HepG2 (cell line): ENCODE measurements around the gene SLC22A15. TPM values are rescaled to one million over a fixed set of nuclear protein-coding genes. Genes with fewer than 3 reads are reported as not detected.

Experiments used
- ATF1 ChIP-seq: IDR thresholded peaks from 2 replicates; pipeline ENCODE4 v1.6.1; 2016; ENCODE audit warnings: mild to moderate bottlenecking, control low read depth
- CEBPB ChIP-seq: IDR thresholded peaks from 2 replicates; pipeline ENCODE4 v1.6.1; 2011; ENCODE audit warnings: low read depth, low read length, improper control_type of control experiment, borderline replicate concordance
- ELF3 ChIP-seq: IDR thresholded peaks from 2 replicates; pipeline ENCODE4 v1.6.1; 2016; ENCODE audit warnings: missing genetic modification reagents, missing compliant biosample characterization
- ELF4 ChIP-seq: sonication (generic); formaldehyde crosslinking; IDR thresholded peaks from 2 replicates; pipeline ENCODE4 v1.5.0; 2020; ENCODE audit warnings: missing genetic modification reagents, mild to moderate bottlenecking, moderate library complexity, borderline replicate concordance
- EP300 ChIP-seq, 3 experiments: sonication (generic) in 1 of 3; formaldehyde crosslinking in 1 of 3; IDR thresholded peaks; 2 replicates each; pipeline versions ENCODE4 v1.5.1 to v1.6.1; 2011 to 2020; ENCODE audit warnings: low read depth in 2 of 3, low read length in 2 of 3, borderline replicate concordance in 1 of 3, improper control_type of control experiment in 1 of 3, mild to moderate bottlenecking in 1 of 3, missing genetic modification reagents in 1 of 3, moderate library complexity in 1 of 3
- GABPA ChIP-seq, 2 experiments: IDR thresholded peaks; 2 replicates each; pipeline ENCODE4 v1.6.1; 2011 to 2016; ENCODE audit warnings: low read depth in 2 of 2, low read length in 1 of 2, missing biosample characterization in 1 of 2, missing genetic modification characterization in 1 of 2
- GATAD2A ChIP-seq: IDR thresholded peaks from 2 replicates; pipeline ENCODE4 v1.6.1; 2016
- MED1 ChIP-seq: sonication (generic); formaldehyde crosslinking; IDR thresholded peaks from 2 replicates; pipeline ENCODE4 v1.4.0; 2020; ENCODE audit warnings: missing genetic modification reagents
- NR2F6 ChIP-seq, 2 experiments: IDR thresholded peaks; 2 replicates each; pipeline ENCODE4 v1.6.1; 2016; ENCODE audit warnings: antibody characterized with exemption in 1 of 2, mild to moderate bottlenecking in 1 of 2
- SRY ChIP-seq: sonication (generic); formaldehyde crosslinking; IDR thresholded peaks from 2 replicates; pipeline ENCODE4 v1.8.0; 2022; ENCODE audit warnings: mild to moderate bottlenecking, missing genetic modification reagents
- ZNF747 ChIP-seq: sonication (generic); formaldehyde crosslinking; IDR thresholded peaks from 2 replicates; pipeline ENCODE4 v1.8.1; 2023; ENCODE audit warnings: missing genetic modification reagents, mild to moderate bottlenecking, borderline replicate concordance
- polyA plus RNA-seq, 8 experiments: library from polyadenylated mRNA; depleted of rRNA in 3 of 8; stranded (reverse) in 7 of 8; unstranded in 1 of 8; fragments of >200 nt; fragmentation: Illumina TruSeq in 4 of 8; extraction: Trizol in 4 of 8; gene quantifications; 2 replicates each; pipeline versions ENCODE4 v1.2.1 to v1.2.3, GENCODE V29; 2011 to 2016; ENCODE audit warnings: low read depth in 4 of 8, missing spikeins in 1 of 8, mixed read lengths in 1 of 8; ENCODE audit not compliant: insufficient read depth in 1 of 8
- total RNA-seq, 5 experiments: library from RNA; depleted of rRNA; stranded (reverse); fragments of >200 nt; fragmentation: Illumina TruSeq; extraction: Trizol; gene quantifications; 2 replicates each; pipeline ENCODE4 v1.2.3, GENCODE V29; 2016; ENCODE audit warnings: low read depth in 1 of 5
- TF ChIP-seq, protein P1 (sequence below): sonication (generic); formaldehyde crosslinking; conservative IDR thresholded peaks from 2 replicates; pipeline ENCODE4 v1.8.0; 2022; ENCODE audit warnings: missing genetic modification reagents
- TF ChIP-seq, protein P2 (sequence below): IDR thresholded peaks from 2 replicates; pipeline ENCODE4 v1.6.1; 2016
- TF ChIP-seq, protein P3 (sequence below): conservative IDR thresholded peaks from 2 replicates; pipeline ENCODE4 v1.6.1; 2018; ENCODE audit warnings: missing genetic modification reagents
- TF ChIP-seq, protein P4 (sequence below): sonication (generic); formaldehyde crosslinking; IDR thresholded peaks from 2 replicates; pipeline ENCODE4 v1.4.0; 2020; ENCODE audit warnings: missing genetic modification reagents
- TF ChIP-seq, protein P5 (sequence below), 2 experiments: fragments of 450-650 bp in 1 of 2; sonication (generic) in 1 of 2; formaldehyde crosslinking; IDR thresholded peaks; 2 replicates each; pipeline versions ENCODE4 v1.5.0 to v1.8.0; 2020 to 2022; ENCODE audit warnings: mild to moderate bottlenecking in 1 of 2, missing genetic modification reagents in 1 of 2
- TF ChIP-seq, protein P6 (sequence below): sonication (generic); formaldehyde crosslinking; IDR thresholded peaks from 2 replicates; pipeline ENCODE4 v1.4.0; 2020; ENCODE audit warnings: missing genetic modification reagents

Gene SLC22A15
- total and polyA plus RNA-seq, 2 of the 13 experiments (the other 11 are each of a cell fraction or from before 2014, with no cell fraction given) = 0.24 to 1.7 TPM

DNA sequence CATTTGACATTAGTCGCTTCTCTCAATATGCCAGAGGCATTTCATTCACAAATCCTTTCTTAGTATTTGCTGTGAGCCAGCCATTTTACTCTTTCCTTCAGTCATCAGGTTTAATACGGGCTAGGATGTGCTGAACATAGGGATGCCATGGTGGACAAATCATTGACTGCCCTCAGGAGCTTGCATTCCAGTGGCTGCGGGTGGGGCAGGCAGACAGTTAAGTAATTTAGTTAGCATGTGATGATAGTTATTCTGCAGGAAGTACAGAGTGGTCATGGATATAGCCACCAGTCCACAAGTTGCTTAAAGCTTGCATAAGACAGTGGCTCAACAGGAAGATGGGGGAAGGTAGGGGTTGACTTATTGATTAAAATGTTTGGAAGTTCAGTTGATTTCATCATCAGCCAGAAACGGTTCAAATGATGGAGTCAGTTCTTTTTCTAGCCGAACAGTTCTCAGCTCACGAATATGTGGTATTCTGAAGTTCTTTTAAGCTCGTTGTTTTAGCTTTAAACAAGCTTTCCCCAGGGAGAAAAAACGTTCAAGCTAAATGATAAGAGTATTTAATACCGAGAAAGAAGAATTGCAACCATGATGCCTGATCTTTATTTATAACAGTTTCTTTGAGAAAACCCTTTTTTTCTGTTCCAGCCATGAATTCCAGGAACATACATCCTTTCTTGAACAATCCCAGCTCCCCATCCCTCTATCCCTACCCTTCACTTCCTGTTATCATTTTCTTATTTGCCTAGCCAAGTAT is 1.4 kb downstream of the SLC22A15 start (continued):
- TF ChIP-seq, protein P1, sequence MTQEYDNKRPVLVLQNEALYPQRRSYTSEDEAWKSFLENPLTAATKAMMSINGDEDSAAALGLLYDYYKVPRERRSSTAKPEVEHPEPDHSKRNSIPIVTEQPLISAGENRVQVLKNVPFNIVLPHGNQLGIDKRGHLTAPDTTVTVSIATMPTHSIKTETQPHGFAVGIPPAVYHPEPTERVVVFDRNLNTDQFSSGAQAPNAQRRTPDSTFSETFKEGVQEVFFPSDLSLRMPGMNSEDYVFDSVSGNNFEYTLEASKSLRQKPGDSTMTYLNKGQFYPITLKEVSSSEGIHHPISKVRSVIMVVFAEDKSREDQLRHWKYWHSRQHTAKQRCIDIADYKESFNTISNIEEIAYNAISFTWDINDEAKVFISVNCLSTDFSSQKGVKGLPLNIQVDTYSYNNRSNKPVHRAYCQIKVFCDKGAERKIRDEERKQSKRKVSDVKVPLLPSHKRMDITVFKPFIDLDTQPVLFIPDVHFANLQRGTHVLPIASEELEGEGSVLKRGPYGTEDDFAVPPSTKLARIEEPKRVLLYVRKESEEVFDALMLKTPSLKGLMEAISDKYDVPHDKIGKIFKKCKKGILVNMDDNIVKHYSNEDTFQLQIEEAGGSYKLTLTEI (CRISPR knock-in tag) = no peak
- TF ChIP-seq, protein P2, sequence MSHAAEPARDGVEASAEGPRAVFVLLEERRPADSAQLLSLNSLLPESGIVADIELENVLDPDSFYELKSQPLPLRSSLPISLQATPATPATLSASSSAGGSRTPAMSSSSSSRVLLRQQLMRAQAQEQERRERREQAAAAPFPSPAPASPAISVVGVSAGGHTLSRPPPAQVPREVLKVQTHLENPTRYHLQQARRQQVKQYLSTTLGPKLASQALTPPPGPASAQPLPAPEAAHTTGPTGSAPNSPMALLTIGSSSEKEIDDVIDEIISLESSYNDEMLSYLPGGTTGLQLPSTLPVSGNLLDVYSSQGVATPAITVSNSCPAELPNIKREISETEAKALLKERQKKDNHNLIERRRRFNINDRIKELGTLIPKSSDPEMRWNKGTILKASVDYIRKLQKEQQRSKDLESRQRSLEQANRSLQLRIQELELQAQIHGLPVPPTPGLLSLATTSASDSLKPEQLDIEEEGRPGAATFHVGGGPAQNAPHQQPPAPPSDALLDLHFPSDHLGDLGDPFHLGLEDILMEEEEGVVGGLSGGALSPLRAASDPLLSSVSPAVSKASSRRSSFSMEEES (CRISPR knock-in tag) = peak; percentile 44; the same call in 1 of the 2 replicates
- TF ChIP-seq ELF3 (CRISPR knock-in tag) = peak; percentile 54; the same call in 1 of the 2 replicates
- no peak for TF ChIP-seq ZNF747
- TF ChIP-seq GABPA (IDR thresholded peaks at IDR 0.05; ENCODE audit: low read depth, low read length) = no peak
- 0 out of 2 replicates have a peak, but pooled peaks have one; percentile 9 for TF ChIP-seq GABPA (CRISPR knock-in tag; IDR thresholded peaks at IDR 0.05; ENCODE audit: low read depth)
- peak; percentile 45; the same call in 1 of the 2 replicates for TF ChIP-seq MED1 (CRISPR knock-in tag)
- no peak for TF ChIP-seq ELF4 (CRISPR knock-in tag)
- TF ChIP-seq, protein P3, sequence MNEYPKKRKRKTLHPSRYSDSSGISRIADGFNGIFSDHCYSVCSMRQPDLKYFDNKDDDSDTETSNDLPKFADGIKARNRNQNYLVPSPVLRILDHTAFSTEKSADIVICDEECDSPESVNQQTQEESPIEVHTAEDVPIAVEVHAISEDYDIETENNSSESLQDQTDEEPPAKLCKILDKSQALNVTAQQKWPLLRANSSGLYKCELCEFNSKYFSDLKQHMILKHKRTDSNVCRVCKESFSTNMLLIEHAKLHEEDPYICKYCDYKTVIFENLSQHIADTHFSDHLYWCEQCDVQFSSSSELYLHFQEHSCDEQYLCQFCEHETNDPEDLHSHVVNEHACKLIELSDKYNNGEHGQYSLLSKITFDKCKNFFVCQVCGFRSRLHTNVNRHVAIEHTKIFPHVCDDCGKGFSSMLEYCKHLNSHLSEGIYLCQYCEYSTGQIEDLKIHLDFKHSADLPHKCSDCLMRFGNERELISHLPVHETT = no peak
- 0 out of 2 replicates have a peak, but pooled peaks have one; percentile 29 for TF ChIP-seq ATF1 (CRISPR knock-in tag)
- TF ChIP-seq, protein P4, sequence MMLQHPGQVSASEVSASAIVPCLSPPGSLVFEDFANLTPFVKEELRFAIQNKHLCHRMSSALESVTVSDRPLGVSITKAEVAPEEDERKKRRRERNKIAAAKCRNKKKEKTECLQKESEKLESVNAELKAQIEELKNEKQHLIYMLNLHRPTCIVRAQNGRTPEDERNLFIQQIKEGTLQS (CRISPR knock-in tag) = peak; percentile 40; the same call in 1 of the 2 replicates
- 0 out of 4 replicates have a peak, but pooled peaks of 1 of the 2 experiments have one; percentile 27 for TF ChIP-seq EP300 (IDR thresholded peaks at IDR 0.05; ENCODE audit: low read depth in 2 of 2, low read length in 2 of 2)
- no peak; the same call in 1 of the 2 replicates for TF ChIP-seq EP300 (CRISPR knock-in tag; IDR thresholded peaks at IDR 0.05; ENCODE audit: borderline replicate concordance)
- TF ChIP-seq SRY = no peak
- TF ChIP-seq, protein P5, sequence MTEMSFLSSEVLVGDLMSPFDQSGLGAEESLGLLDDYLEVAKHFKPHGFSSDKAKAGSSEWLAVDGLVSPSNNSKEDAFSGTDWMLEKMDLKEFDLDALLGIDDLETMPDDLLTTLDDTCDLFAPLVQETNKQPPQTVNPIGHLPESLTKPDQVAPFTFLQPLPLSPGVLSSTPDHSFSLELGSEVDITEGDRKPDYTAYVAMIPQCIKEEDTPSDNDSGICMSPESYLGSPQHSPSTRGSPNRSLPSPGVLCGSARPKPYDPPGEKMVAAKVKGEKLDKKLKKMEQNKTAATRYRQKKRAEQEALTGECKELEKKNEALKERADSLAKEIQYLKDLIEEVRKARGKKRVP (CRISPR knock-in tag; IDR thresholded peaks at IDR 0.05) = peak in 1 of 2 experiments; percentile 93; a peak in 2 of 4 replicates
- TF ChIP-seq GATAD2A = peak; percentile 44; the same call in 1 of the 2 replicates
- TF ChIP-seq, protein P6, sequence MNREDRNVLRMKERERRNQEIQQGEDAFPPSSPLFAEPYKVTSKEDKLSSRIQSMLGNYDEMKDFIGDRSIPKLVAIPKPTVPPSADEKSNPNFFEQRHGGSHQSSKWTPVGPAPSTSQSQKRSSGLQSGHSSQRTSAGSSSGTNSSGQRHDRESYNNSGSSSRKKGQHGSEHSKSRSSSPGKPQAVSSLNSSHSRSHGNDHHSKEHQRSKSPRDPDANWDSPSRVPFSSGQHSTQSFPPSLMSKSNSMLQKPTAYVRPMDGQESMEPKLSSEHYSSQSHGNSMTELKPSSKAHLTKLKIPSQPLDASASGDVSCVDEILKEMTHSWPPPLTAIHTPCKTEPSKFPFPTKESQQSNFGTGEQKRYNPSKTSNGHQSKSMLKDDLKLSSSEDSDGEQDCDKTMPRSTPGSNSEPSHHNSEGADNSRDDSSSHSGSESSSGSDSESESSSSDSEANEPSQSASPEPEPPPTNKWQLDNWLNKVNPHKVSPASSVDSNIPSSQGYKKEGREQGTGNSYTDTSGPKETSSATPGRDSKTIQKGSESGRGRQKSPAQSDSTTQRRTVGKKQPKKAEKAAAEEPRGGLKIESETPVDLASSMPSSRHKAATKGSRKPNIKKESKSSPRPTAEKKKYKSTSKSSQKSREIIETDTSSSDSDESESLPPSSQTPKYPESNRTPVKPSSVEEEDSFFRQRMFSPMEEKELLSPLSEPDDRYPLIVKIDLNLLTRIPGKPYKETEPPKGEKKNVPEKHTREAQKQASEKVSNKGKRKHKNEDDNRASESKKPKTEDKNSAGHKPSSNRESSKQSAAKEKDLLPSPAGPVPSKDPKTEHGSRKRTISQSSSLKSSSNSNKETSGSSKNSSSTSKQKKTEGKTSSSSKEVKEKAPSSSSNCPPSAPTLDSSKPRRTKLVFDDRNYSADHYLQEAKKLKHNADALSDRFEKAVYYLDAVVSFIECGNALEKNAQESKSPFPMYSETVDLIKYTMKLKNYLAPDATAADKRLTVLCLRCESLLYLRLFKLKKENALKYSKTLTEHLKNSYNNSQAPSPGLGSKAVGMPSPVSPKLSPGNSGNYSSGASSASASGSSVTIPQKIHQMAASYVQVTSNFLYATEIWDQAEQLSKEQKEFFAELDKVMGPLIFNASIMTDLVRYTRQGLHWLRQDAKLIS (CRISPR knock-in tag) = no peak
- no peak; the same call in 1 of the 2 replicates for TF ChIP-seq NR2F6 (IDR thresholded peaks at IDR 0.05)
- 0 out of 2 replicates have a peak, but pooled peaks have one; percentile 40 for TF ChIP-seq NR2F6 (CRISPR knock-in tag; IDR thresholded peaks at IDR 0.05)
- TF ChIP-seq CEBPB = peak; percentile 70
